Sigmoid colon (tissue), 3 donors: ENCODE data around the gene CPXM1.

ENCODE experiments used
- CTCF ChIP-seq, 4 experiments: fragments of 450-650 bp in 3 of 4; fragments of 200-600 bp in 1 of 4; IDR thresholded peaks; one replicate each; pipeline ENCODE4 v1.5.1; 2016 to 2019; ENCODE audit warnings: antibody characterized with exemption in 4 of 4, mild to moderate bottlenecking in 3 of 4, moderate library complexity in 2 of 4
- POLR2A ChIP-seq, 2 donors: fragments of 450-650 bp; IDR thresholded peaks; one replicate each; pipeline ENCODE4 v1.6.1; 2016; ENCODE audit warnings: antibody characterized with exemption in 2 of 2, mild to moderate bottlenecking in 2 of 2, moderate library complexity in 2 of 2

GRCh38 chr20:2795451-2795850 is 5.0 kb downstream of the CPXM1 start:
- TF ChIP-seq CTCF (IDR thresholded peaks at IDR 0.05) (no peak), POLR2A (IDR thresholded peaks at IDR 0.05) (no peak)
